Measurements from ENCODE around the gene RASAL2. TPM values are rescaled to one million over a fixed set of nuclear protein-coding genes. Genes with fewer than 3 reads are reported as not detected.
A peak's percentile ranks its signal among the peaks of the same experiment; 100 is the strongest.
"Not testable (repeated sequence)": the region's sequence is repeated elsewhere in the genome, so short reads cannot be mapped to it uniquely, and the experiment has no call there.

Gene RASAL2
- polyA plus RNA-seq, 1 experiment, result 27.7 TPM

GRCh38 chr1:178501705-178502329, 407.9 kb downstream of the RASAL2 start:
- no peaks in the 10 kb centered on the region for H3K36me3 ChIP-seq (ENCODE audit: control insufficient read depth, insufficient read depth, low read length)
- DNase-seq (ENCODE audit: low read depth), result no peak
- POLR2A ChIA-PET, result no interaction called here
- 0 out of 2 replicates have a peak, but pooled peaks cover 1% of the 10 kb centered on the region for H3K27me3 ChIP-seq (ENCODE audit: control insufficient read depth, insufficient read depth, low read length)
- H3K4me3 ChIP-seq (ENCODE audit: low read depth, low read length), result no peak overlapping the region
- CTCF ChIA-PET, result interaction anchor here (0.6 to 8.5 kb wide), 34 partner anchors 9 to 557 kb away, joined by 3 to 111 read pairs (median 6); partner anchors contain the start of gene TEX35
- TF ChIP-seq CTCF (IDR thresholded peaks at IDR 0.05; ENCODE audit: insufficient read depth, low read depth, low read length), result peak; percentile 97

GRCh38 chr1:178502330-178502714, 408.4 kb downstream of the RASAL2 start:
- no peak overlapping the region for H3K4me3 ChIP-seq (ENCODE audit: low read depth, low read length)
- CTCF ChIA-PET, result interaction anchor here (0.6 to 8.5 kb wide), 29 partner anchors 10 to 557 kb away, joined by 3 to 111 read pairs (median 9); partner anchors contain the start of gene TEX35
- DNase-seq (ENCODE audit: low read depth), result no peak
- POLR2A ChIA-PET, result no interaction called here
- H3K36me3 ChIP-seq (ENCODE audit: control insufficient read depth, insufficient read depth, low read length), result no peaks in the 10 kb centered on the region
- 0 out of 2 replicates have a peak, but pooled peaks cover 1% of the 10 kb centered on the region for H3K27me3 ChIP-seq (ENCODE audit: control insufficient read depth, insufficient read depth, low read length)
- no peak for TF ChIP-seq CTCF (IDR thresholded peaks at IDR 0.05; ENCODE audit: insufficient read depth, low read depth, low read length)

GRCh38 chr1:178502856-178503255, 409.0 kb downstream of the RASAL2 start:
- 0 out of 2 replicates have a peak, but pooled peaks cover 1% of the 10 kb centered on the region for H3K27me3 ChIP-seq (ENCODE audit: control insufficient read depth, insufficient read depth, low read length)
- POLR2A ChIA-PET, result no interaction called here

GRCh38 chr1:178503316-178503715, 409.4 kb downstream of the RASAL2 start:
- DNase-seq (ENCODE audit: low read depth); H3K36me3 ChIP-seq (ENCODE audit: control insufficient read depth, insufficient read depth, low read length); H3K4me3 ChIP-seq (ENCODE audit: low read depth, low read length); POLR2A ChIA-PET; H3K27me3 ChIP-seq (ENCODE audit: control insufficient read depth, insufficient read depth, low read length): not testable (repeated sequence)
- CTCF ChIA-PET, result interaction anchor here (1.4 to 8.5 kb wide), 7 partner anchors 9 to 204 kb away, joined by 4 to 111 read pairs (median 57); partner anchors contain the start of gene TEX35

More at GRCh38 chr1:178502856-178503255, 409.0 kb downstream of the RASAL2 start:
- CTCF ChIA-PET, result interaction anchor here (1.4 to 8.5 kb wide), 11 partner anchors 8 to 204 kb away, joined by 4 to 111 read pairs (median 16); partner anchors contain the start of gene TEX35
- no peak overlapping the region for H3K4me3 ChIP-seq (ENCODE audit: low read depth, low read length)
- no peak for TF ChIP-seq CTCF (IDR thresholded peaks at IDR 0.05; ENCODE audit: insufficient read depth, low read depth, low read length)
- no peaks in the 10 kb centered on the region for H3K36me3 ChIP-seq (ENCODE audit: control insufficient read depth, insufficient read depth, low read length)
- no peak for DNase-seq (ENCODE audit: low read depth)

- DNase-seq (ENCODE audit: low read depth), result no peak
- H3K36me3 ChIP-seq (ENCODE audit: control insufficient read depth, insufficient read depth, low read length), result no peaks in the 10 kb centered on the region
- no peak for TF ChIP-seq CTCF (IDR thresholded peaks at IDR 0.05; ENCODE audit: insufficient read depth, low read depth, low read length)
- CTCF ChIA-PET, result interaction anchor here (0.6 to 8.5 kb wide), 7 partner anchors 9 to 211 kb away, joined by 3 to 111 read pairs (median 5); partner anchors contain the start of gene TEX35
- POLR2A ChIA-PET, result no interaction called here
- no peak overlapping the region for H3K4me3 ChIP-seq (ENCODE audit: low read depth, low read length)
- H3K27me3 ChIP-seq (ENCODE audit: control insufficient read depth, insufficient read depth, low read length), result 0 out of 2 replicates have a peak, but pooled peaks cover 1% of the 10 kb centered on the region
Measured at GRCh38 chr1:178503849-178504248, 409.9 kb downstream of the RASAL2 start.
